ENCODE results near the gene CDC37. TPM values are rescaled to one million over a fixed set of nuclear protein-coding genes. Genes with fewer than 3 reads are reported as not detected.
A peak's percentile ranks its signal among the peaks of the same experiment; 100 is the strongest.
"Not testable (repeated sequence)": the region's sequence is repeated elsewhere in the genome, so short reads cannot be mapped to it uniquely, and the experiment has no call there.

The CDC37 gene
- total RNA-seq, 1 donor from 2014 or later: 112 TPM

DNA sequence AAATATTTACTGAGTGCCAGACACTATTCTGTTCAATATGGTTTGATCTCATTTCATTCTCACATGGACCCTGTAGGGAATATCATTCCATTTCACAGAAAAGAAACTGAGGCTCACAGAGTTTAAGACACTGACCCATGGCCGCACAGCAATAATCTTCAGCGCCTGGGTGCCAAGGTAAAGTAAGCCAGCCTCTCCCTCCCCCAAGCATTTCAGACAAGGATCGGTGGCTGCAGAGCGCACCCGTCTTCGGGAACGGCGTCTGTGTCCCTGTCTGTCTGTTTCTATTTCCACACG, 12.7 kb upstream of the CDC37 start:
- Histone ChIP-seq H3K9me3 (no peaks in the 10 kb centered on the region), H3K27ac (no peak overlapping the region), H3K4me1 (peaks cover 50% of the 10 kb centered on the region), H3K4me3 (peak overlapping the region; percentile 34 to 38), H3K27me3 (peaks cover 11% of the 10 kb centered on the region), H3K36me3 (no peaks in the 10 kb centered on the region)
- DNase-seq (ENCODE audit: extremely low spot score in 2 of 2): no peak
- TF ChIP-seq POLR2AphosphoS5 (IDR thresholded peaks at IDR 0.05; ENCODE audit: insufficient read depth in 1 of 2, low read depth in 1 of 2) (no peak), POLR2A (IDR thresholded peaks at IDR 0.05) (no peak)
- TF ChIP-seq, protein P1, sequence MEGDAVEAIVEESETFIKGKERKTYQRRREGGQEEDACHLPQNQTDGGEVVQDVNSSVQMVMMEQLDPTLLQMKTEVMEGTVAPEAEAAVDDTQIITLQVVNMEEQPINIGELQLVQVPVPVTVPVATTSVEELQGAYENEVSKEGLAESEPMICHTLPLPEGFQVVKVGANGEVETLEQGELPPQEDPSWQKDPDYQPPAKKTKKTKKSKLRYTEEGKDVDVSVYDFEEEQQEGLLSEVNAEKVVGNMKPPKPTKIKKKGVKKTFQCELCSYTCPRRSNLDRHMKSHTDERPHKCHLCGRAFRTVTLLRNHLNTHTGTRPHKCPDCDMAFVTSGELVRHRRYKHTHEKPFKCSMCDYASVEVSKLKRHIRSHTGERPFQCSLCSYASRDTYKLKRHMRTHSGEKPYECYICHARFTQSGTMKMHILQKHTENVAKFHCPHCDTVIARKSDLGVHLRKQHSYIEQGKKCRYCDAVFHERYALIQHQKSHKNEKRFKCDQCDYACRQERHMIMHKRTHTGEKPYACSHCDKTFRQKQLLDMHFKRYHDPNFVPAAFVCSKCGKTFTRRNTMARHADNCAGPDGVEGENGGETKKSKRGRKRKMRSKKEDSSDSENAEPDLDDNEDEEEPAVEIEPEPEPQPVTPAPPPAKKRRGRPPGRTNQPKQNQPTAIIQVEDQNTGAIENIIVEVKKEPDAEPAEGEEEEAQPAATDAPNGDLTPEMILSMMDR (IDR thresholded peaks at IDR 0.05): no peak
- intact Hi-C loops (cut with DNase I): no loop called here

DNA sequence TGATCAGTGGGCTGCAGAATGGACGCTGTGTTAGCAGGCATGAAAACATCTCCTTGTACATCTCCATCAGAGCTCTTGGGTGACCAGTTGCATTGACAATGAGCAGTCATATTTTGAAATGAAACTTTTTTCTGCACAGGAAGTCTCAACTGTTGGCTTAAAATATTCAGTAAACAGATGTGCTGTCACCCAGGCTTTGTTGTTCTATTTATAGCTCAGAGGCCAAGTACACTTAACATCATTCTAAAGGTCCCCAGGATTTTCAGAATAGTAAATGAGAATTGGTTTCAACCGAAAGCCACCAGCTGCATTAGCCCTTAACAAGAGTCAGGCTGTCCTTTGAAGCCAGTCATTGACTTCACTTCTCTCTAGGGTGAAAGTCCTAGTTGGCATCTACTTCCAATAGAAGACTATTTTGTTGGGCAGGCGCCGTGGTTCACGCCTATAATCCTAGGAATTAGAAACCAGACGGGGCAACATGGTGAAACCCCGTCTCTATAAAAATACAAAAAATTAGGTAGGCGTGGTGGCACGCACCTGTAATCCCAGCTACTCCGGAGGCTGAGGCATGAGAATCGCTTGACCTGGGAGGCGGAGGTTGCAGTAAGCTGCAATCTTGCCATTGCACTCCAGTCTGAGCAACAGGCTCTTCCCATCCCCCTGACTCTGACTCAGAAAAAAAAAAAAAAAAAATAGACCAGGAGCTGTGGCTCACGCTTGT, 9.1 kb upstream of the CDC37 start:
- Histone ChIP-seq H3K27ac (no peak overlapping the region), H3K36me3 (no peaks in the 10 kb centered on the region), H3K4me3 (no peak overlapping the region), H3K9me3 (no peaks in the 10 kb centered on the region), H3K27me3 (no peaks in the 10 kb centered on the region), H3K4me1 (peaks cover 16% of the 10 kb centered on the region)
- TF ChIP-seq POLR2AphosphoS5 (IDR thresholded peaks at IDR 0.05; ENCODE audit: insufficient read depth in 1 of 2, low read depth in 1 of 2): no peak
- TF ChIP-seq, protein P1 (IDR thresholded peaks at IDR 0.05): no peak
- no peak for TF ChIP-seq POLR2A (IDR thresholded peaks at IDR 0.05)
- no peak for DNase-seq (ENCODE audit: extremely low spot score in 2 of 2)
- intact Hi-C loops (cut with DNase I): no loop called here

- H3K27me3 ChIP-seq; DNase-seq (ENCODE audit: extremely low spot score in 2 of 2); intact Hi-C loops (cut with DNase I): not testable (repeated sequence)
These were observed 7.9 kb upstream of the CDC37 start for GRCh38 chr19:10411224-10411623.

DNA sequence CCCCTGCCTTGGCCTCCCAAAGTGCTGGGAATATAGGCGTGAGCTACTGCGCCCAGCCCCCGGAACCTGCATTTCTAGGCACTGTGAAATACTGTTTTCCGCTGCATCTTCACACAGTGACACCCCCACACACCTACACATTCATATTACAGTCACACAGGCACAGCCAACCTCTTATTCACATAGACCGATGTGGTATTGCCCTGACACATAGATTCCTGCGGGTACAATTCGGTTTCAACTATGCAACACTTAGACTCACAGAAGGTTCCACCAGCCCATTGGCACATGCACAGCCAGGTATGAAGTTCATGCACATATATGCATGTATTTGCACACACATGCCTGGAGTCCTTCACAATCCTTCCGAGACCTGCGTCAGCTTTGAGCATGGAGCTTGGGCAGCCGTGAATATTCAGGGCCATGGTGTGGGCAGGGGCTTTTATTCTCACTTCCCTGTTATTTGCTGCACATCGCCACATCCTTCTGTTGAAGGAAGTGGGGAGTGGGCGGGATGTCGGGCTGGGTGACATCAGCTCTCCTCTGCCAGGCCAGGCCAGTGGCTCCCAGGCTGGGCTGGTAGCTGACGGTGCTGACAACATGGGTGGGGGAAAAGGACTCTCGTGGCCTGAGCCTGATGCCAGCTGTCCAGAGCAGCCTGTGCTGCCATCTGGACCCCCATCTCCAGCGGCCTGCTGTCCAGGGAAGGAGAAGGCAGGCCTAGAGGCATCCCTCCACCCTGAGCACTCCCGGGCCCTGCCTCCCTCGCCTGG, 5.4 kb upstream of the CDC37 start:
- Histone ChIP-seq H3K27ac (no peak overlapping the region), H3K9me3 (no peaks in the 10 kb centered on the region), H3K27me3 (no peaks in the 10 kb centered on the region), H3K4me1 (peaks cover 17% of the 10 kb centered on the region), H3K36me3 (no peaks in the 10 kb centered on the region), H3K4me3 (no peak overlapping the region)
- no peak for TF ChIP-seq POLR2AphosphoS5 (IDR thresholded peaks at IDR 0.05; ENCODE audit: insufficient read depth in 1 of 2, low read depth in 1 of 2)
- TF ChIP-seq POLR2A (IDR thresholded peaks at IDR 0.05): no peak
- TF ChIP-seq, protein P1 (IDR thresholded peaks at IDR 0.05): no peak
- intact Hi-C loops (cut with DNase I): no loop called here
- DNase-seq (ENCODE audit: extremely low spot score in 2 of 2): no peak

More at GRCh38 chr19:10411224-10411623, 7.9 kb upstream of the CDC37 start:
- H3K4me1 ChIP-seq, H3K36me3 ChIP-seq, H3K4me3 ChIP-seq, H3K27ac ChIP-seq, H3K9me3 ChIP-seq: not testable (repeated sequence)

- H3K27me3 ChIP-seq: no peaks in the 10 kb centered on the region
- no peak for DNase-seq (ENCODE audit: extremely low spot score in 2 of 2)
- no peak for TF ChIP-seq POLR2AphosphoS5 (IDR thresholded peaks at IDR 0.05; ENCODE audit: insufficient read depth in 1 of 2, low read depth in 1 of 2)
- TF ChIP-seq, protein P1 (IDR thresholded peaks at IDR 0.05): no peak
- TF ChIP-seq POLR2A (IDR thresholded peaks at IDR 0.05): no peak
- no peaks in the 10 kb centered on the region for H3K9me3 ChIP-seq
- no peak overlapping the region for H3K4me3 ChIP-seq
- peaks cover 25% of the 10 kb centered on the region for H3K4me1 ChIP-seq
- H3K27ac ChIP-seq: no peak overlapping the region
- no peaks in the 10 kb centered on the region for H3K36me3 ChIP-seq
- intact Hi-C loops (cut with DNase I): no loop called here
These were observed 3.8 kb upstream of the CDC37 start for GRCh38 chr19:10407096-10407495.
